GM18873 (cell line): Measurements from ENCODE around the gene FNDC3B.
"Not testable (repeated sequence)": the region's sequence is repeated elsewhere in the genome, so short reads cannot be mapped to it uniquely, and the experiment has no call there.

Source experiments
- ATAC-seq: cut with Tn5 transposase; IDR thresholded peaks from one replicate; pipeline ENCODE4 v1.9.1; 2021; ENCODE audit warnings: mild to moderate bottlenecking, moderate library complexity, moderate number of reproducible peaks; ENCODE audit not compliant: unreplicated experiment, low FRiP score

The FNDC3B gene

DNA sequence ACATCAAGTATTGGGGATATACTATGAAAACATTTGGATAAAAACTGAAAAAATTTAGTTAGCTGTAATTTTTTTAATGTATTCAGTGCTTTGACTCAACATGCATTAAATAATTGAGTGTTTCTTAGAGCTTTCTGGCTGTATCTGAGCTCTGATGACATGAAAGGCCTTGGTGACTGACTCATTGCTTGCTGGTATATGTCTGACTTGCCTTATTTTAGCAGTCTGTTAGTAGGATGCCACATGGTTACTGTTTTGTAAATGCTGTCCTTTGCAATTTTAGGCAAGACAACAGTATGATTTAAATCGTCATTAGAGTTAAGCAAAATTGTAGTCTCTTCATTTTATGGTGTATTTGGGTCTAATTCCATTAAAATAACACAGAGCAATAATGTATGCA lies 209.7 kb downstream of the FNDC3B start:
- no peak for ATAC-seq

DNA sequence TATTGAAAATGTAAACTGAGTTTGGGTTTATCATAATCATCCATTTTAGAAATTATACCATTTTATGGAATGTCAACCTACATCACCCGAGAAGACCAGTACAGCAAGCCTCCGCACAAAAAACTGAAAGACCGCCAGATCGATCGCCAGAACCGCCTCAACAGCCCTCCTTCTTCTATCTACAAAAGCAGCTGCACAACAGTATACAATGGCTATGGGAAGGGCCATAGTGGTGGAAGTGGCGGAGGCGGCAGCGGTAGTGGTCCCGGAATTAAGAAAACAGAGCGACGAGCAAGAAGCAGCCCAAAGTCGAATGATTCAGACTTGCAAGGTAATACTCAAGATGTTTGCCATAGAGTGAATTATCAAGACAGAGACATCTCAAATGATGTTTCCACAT lies 211.8 kb downstream of the FNDC3B start:
- no peak for ATAC-seq

DNA sequence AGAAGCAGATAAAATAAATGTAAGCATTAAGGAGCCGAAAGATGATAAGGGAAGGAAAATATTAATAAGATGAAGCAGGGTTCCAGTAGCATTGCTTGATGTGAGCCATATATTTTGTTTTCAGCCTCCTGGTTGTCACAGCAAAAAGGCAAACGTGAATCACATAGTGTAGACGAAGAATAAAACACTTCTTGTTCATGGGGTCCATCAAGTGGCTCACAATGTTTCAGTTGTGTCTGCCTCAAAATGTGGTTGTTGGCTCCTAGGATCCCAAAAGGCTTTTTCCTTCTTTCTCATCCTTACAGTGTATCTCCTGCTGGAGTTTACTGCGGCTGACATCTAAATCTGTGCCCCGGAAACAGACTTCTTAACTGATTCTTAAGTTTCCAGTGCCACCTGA lies 213.8 kb downstream of the FNDC3B start:
- no peak for ATAC-seq

DNA sequence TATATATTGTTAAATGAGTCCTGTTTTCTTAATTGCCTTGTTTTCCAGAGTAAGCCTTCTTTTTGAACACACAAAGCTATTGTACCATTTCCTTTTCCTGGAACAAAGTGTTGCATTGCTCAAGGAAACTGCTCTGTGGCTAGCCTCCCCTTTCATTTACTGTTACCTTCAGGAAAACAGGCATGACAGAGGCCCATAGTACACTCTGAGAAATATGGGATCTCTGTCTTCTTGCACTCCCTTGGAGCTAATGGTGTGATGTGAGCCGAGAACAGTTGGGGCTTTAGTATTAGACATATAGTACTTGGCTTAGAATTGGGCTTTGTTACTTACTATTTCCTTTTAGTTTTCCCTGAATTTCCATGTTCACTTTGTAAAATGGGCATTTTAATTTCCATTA lies 215.2 kb downstream of the FNDC3B start:
- ATAC-seq: no peak

DNA sequence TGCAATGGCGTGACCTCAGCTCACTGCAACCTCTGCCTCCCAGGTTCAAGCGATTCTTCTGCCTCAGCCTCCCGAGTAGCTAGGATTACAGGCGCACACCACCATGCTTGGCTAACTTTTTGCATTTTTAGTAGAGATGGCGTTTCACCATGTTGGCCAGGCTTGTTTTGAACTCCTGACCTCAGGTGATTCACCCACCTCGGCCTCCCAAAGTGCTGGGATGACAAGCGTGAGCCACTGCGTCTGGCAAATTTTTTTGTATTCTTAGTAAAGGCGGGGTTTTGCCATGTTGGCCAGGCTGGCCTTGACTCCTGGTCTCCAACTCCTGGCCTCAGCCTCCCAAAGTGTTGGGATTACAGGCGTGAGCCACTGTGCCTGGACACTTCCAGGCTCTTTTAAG lies 215.9 kb downstream of the FNDC3B start:
- ATAC-seq: not testable (repeated sequence)

DNA sequence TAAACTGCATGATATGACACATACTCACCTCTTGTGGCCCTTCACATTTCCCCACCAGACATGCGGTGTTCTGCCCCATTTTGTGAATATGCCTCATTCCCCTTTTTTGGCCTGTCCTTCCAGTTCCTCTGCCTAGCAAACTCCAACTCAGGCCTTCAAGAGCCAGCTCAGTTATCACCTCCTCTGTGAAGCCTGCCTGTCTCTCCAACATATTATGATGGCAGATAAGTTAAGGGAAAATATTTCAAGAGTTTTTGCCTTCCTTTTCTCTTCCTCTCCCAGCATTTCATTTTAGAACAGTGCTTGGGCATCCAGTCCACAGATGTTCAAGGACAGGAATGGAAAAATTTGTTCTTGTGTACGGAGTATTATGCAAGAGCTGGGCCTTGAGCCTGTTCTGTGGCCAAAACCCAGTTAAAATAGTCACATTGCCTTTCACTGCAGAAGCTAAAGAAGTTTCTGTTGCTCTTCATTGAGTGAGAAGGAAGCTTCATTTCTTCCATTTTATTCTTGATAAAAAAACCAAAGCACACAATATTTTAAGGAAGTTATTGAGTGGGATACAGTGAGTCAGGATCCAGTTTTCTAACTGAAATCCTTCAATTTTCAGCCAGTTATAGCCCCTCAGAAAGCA lies 216.8 kb downstream of the FNDC3B start:
- ATAC-seq: no peak

DNA sequence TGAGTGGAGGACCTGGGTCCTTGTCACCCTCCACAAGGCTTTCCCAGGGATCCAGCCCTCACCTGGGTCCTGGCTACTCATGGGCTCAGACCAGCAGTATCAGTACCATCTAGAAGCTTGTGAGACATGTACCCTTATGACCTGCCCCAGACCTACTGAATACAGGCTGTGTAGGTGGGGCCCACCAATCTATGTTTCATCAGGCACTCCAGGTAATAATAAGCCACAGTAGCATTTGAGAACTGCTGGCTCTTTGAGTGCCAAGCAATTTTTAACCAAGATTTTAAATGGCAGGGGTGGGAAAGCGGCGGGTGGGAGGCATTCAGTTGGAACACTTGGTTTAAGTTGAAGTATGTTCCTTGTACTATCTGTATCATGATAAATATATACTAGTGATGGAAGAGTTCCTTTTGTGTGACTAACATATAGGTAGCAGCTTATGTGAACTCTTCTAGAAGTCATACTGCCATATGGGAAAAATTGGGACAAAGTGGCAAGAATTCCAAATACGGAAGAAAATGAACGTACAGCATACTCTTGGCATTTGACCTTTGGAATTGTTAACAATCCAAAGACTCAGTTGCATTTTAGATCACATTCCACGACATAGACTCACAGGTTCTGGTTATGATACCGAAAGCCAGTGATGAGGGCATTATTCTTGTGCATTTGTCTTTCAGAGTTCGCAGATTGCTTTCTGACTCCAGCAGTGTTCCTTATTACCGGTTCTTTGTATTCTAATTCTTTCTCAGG lies 218.4 kb downstream of the FNDC3B start:
- no peak for ATAC-seq

DNA sequence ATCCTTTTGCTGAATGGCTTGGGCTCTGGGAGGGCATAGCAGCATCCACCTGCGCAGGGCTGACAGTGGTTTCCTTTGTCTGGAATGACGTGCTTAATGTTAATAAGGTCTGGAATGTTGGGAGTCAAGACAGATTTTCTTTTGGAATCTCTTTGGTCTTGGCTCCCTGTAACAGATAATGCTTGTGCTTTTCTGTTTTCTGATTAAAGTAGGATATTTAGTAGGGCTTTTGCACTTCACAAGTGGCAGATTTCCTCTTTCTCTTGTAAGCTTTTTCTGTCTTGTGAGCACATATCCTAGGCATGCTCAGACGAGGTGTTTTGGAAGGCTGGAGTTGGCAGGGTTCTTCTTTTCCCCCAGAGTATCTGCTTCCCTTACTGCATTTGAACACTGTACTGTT lies 219.2 kb downstream of the FNDC3B start:
- ATAC-seq: no peak

DNA sequence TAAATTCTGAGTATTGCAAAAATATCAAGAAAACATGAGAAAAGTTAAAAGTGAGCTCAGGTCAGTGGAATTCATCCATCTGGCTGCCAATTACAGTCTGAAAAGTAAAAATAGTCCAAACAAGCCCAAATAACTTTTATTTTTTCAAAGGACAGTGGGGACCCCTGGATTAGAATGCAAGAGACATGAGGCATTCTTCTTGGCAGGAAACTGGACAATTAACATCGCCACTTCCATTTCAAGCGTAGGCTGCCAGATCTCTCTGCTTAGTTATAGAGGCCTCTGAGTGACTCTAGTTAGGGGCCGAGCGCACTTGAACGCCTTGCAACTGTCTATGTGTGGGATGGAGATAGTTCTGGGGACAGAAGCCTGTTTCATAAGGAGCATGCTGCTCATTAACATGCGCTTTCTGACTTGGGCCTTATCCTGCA lies 219.7 kb downstream of the FNDC3B start:
- ATAC-seq: no peak

DNA sequence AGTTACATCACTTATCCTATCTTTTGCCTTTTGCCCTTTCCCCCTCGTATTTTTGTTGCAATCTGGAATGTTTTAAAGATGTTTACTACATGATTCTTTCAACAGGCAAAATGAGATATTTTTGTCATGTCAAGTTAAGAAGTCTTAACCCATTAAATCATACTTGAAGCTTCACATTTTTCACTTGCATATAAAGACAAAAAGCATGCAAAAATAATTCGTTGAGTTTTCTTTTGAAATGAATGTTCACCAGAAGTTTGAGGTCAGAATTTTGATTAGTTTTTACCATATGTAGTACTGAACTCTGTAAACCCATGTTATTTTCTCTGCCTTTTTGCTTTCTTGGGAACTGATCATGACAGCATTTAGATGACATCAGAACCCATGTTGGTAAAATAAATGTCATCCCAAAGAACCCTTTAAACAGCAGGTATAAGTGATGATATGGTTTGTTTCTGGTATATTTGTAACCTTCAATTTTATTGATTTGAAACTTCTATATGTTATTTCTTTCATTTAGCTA lies 220.4 kb downstream of the FNDC3B start:
- no peak for ATAC-seq

DNA sequence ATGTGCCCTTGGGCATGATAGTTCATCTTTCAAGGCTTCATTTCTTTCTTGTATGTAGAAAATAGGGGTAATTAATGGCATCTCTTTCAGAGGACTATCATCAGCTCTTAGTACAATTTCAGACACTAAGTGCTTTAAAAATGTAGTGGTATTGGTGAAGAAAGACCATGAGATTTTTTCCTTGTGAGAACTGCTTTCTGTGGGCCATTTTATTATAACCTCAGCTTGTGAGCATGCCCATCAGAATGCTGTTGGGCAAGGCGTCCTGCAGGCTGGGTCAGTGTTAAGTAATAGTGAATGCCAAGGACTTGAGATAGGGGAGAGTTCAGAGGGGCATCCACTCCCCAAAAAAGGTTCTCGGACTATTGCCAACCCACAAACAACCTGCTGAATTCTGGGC lies 221.0 kb downstream of the FNDC3B start:
- no peak for ATAC-seq

DNA sequence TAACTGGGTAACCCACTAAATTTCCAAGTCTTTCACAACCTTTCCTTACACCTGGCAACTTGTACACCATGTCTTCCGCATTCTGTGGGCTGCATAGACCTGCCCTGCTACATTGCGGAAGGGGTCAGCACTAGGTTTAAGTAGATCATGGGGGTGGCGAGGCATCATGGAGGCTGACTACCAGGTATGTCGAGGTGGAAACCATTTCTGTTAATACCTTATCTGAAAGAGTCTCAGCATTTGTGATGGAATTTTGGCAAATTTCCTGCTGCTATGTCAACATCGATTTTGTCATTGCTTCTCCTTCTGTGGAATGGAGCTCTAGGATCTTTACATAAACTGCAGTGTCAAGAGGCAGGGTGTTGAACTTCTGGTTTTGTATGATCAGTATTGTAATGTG lies 221.7 kb downstream of the FNDC3B start:
- ATAC-seq: no peak

DNA sequence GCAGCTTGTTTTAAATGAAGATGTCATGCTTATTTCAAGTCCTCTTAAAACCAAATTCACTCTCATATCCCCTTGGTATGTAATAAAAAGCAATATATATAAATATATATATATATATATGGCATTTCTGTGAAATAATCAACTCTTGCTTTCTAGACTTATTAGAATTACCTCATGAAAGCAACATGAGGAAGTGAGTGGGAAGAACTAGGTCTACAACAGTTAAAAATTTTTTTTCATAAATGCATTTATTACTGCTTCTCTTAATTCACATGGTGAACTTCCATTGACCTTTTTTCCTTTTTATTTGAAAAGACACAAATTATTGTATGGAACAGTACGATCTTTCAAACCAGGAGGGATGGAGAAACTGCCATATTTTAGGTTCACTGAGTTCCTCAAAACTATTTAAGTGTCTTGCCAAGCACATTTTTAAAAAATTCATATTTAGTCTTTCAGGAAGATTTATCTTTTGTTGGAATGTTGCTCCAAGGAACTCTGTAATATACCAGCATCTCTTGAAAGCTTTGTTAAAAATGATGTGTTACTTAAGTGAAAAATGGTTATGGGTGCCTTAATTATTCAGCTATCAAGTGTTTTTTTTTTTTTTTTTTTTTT lies 223.7 kb downstream of the FNDC3B start:
- ATAC-seq: no peak

DNA sequence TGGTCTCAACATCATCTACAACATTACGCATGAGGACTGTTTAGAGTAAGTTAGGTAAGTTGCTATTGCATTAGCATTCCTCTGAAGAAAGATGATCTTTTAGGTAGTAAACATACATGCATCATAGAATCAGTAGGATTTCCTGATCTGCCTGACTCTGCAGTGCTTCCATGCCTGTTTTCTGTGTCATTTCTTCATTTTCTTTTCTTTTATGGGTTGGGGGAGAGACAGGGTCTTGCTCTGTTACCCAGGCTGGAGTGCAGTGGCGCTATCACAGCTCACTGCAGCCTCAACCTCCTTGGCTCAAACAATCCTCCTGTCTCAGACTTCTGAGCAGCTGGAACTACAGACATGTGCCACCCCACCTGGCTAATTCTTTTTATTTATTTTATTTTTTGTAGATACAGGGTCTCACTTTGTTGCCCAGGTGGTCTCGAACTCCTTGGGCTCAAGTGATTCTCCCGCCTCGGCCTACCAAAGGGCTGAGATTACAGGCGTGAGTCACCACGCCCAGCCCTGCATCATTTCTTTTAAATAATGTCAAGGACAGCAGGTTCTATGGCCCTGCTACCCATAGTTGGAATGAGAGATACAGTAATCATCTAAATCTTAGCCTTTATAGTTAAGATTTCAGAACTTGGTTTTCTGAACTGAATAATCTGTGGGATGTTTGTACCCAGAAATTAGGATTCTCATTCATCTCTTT lies 224.6 kb downstream of the FNDC3B start:
- ATAC-seq: no peak

DNA sequence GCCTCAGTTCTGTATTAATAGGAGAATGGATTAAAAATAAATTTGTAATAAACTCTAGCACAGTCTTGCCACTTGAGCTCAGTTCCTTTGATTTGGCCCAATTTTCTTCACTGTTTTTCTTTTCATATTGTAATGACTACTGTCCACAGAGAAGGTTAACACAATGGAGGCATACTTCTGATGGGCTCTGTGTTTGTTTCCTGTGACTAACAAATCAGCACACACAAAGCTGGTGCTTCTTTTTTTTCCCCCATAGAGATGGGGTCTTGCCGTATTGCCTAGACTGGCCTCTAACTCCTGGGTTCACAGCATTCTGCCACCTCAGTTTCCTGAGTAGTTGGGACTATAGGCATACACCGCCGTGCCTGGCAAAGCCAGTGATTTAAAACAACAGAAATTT lies 226.7 kb downstream of the FNDC3B start:
- ATAC-seq: no peak

DNA sequence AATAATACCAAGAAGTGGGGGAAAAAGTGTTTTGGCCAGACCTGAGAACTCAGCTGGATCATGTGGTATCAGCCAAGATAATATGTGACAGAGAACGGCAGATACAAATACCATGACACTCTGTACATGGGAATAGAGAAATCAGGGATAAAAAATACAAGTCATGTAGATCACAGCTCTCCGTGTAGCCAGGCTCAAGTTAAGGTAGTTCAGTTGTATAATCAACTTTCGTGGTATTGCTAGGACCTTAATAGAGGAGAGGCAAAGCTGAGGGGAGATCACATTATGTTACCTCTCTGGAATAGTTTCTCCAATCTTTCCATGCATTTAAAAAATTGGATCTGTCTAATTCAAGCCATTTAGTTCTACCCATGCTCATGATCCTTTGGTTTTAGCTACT lies 229.0 kb downstream of the FNDC3B start:
- no peak for ATAC-seq

DNA sequence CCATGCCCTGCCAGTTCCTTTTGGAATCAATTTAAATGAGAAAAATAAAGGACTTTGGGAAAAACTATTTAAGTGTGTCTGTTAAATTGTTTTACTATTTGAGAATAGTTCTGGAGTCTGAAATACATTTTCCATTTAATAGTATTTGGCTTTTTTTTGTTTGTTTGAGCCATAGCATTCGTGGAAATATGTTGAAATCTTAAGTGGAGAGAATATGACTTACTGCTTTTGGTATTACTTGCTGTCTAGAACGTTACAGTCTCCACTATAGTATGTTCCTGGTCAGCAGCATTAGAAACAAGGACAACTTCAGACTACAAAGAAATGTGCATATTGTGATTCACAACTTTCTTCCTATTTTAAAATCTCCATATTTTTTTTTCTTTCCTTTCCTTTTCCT lies 229.5 kb downstream of the FNDC3B start:
- no peak for ATAC-seq

DNA sequence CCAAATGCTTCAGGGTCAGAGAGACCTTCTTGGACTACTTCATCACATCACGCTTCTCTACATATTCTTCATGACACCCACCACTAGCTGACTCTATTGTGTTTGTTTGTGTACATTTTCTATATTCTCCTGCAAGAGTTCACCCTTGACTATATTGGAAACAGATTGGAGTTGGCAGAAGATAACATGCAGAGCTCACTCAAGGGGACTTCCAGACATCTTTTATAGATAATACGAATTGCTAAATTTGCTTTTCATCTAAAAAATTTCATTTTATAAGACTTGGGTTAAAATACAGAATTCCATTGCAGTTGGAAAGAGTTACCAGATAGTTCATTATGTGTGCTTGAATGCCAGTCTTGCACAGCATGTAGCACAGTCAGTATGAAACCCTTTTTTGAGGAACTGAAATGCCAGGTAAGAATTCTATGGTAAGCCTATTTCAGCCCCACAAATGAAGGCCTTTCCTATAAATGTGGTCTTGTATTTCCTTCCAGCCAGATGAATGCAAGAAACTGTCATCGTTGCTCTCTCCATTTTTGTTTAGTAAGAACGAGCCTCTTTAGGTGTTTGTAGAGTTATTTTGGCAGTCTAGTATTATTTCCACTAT lies 231.3 kb downstream of the FNDC3B start:
- peak; percentile 99 for ATAC-seq

DNA sequence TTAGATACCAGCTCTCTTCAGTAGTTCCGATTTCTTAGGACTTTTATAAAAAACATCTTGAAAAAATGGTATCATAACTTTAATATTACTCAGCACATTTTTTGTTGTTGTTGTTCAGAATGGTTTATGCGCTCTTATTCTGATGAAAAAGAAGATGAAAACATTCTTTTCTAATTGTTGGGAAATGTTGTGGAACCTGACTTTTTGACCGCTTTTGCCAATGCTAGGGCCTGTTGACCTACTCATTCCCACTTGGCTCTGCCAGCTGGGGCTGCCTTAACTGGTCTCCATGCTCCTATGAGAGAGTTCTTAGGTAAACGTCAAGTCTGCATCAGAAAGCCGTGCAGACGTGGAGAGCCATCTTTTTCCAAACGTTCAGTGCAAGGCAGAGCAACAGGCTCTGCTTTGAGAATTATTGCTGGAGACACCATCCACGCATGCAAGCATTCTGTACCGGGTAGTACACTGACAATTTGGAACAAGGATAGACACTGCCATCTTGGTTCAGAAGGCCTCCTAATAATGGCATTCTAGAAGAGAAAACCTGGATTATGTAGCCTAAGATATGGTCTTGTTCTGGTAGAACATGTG lies 232.1 kb downstream of the FNDC3B start:
- ATAC-seq: no peak

DNA sequence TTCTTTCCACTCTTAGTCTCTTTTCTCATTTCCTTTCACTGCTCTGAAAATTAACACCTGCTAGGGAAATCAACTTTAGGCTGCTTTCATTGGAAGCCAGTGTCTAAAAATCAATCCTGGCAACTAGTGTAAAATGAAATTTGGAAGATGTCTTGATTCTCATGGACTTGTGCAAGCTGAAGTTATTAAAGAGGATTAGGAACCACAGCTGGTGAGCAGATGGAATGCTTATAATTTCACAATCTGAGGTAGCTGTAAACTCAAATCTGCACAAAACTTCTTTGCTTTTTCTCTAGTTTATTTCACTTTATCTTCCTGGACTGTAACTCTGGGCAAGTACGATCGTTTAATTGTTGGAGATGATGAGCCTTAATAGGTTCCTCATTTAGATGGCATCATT lies 233.3 kb downstream of the FNDC3B start:
- ATAC-seq: no peak
